NCI-H1694 treated with DMSO at 0.1 percent for 48 hours (cell line): ENCODE results near the gene WNT9A.
"Not testable (repeated sequence)": the region's sequence is repeated elsewhere in the genome, so short reads cannot be mapped to it uniquely, and the experiment has no call there.

ENCODE experiments used
- DNase-seq: peaks from one replicate; lab custom pipeline; 2025; lab: John Stamatoyannopoulos, UW

The WNT9A gene

GRCh38 chr1:227910511-227911153 lies 37.1 kb downstream of the WNT9A start:
- no peak for DNase-seq

GRCh38 chr1:227909923-227910328 lies 37.8 kb downstream of the WNT9A start:
- DNase-seq, result not testable (repeated sequence)

GRCh38 chr1:227909188-227909587 lies 38.5 kb downstream of the WNT9A start:
- no peak for DNase-seq

- DNase-seq, result no peak
Observed at GRCh38 chr1:227908359-227908758, 39.4 kb downstream of the WNT9A start.

GRCh38 chr1:227907439-227908015 lies 40.2 kb downstream of the WNT9A start:
- DNase-seq, result no peak

GRCh38 chr1:227906550-227907071 lies 41.1 kb downstream of the WNT9A start:
- DNase-seq, result no peak

- no peak for DNase-seq
Observed at GRCh38 chr1:227905573-227906487, 41.9 kb downstream of the WNT9A start.

GRCh38 chr1:227904541-227905335 lies 43.0 kb downstream of the WNT9A start:
- DNase-seq, result no peak

GRCh38 chr1:227903614-227904501 lies 43.9 kb downstream of the WNT9A start:
- DNase-seq, result peak; percentile 45

GRCh38 chr1:227903061-227903521 lies 44.6 kb downstream of the WNT9A start:
- no peak for DNase-seq

GRCh38 chr1:227902641-227902990 lies 45.1 kb downstream of the WNT9A start:
- DNase-seq, result no peak

GRCh38 chr1:227901906-227902640 lies 45.7 kb downstream of the WNT9A start:
- DNase-seq, result no peak

GRCh38 chr1:227901239-227901905 lies 46.4 kb downstream of the WNT9A start:
- DNase-seq, result no peak

GRCh38 chr1:227900571-227901051 lies 47.1 kb downstream of the WNT9A start:
- no peak for DNase-seq

GRCh38 chr1:227899820-227900449 lies 47.8 kb downstream of the WNT9A start:
- no peak for DNase-seq

GRCh38 chr1:227899141-227899819 lies 48.5 kb downstream of the WNT9A start:
- no peak for DNase-seq

GRCh38 chr1:227898502-227899140 lies 49.1 kb downstream of the WNT9A start:
- DNase-seq, result no peak
